ENCODE results near the gene GOLGA6C.
A peak's percentile ranks its signal among the peaks of the same experiment; 100 is the strongest.
"Not testable (repeated sequence)": the region's sequence is repeated elsewhere in the genome, so short reads cannot be mapped to it uniquely, and the experiment has no call there.

The GOLGA6C gene

DNA sequence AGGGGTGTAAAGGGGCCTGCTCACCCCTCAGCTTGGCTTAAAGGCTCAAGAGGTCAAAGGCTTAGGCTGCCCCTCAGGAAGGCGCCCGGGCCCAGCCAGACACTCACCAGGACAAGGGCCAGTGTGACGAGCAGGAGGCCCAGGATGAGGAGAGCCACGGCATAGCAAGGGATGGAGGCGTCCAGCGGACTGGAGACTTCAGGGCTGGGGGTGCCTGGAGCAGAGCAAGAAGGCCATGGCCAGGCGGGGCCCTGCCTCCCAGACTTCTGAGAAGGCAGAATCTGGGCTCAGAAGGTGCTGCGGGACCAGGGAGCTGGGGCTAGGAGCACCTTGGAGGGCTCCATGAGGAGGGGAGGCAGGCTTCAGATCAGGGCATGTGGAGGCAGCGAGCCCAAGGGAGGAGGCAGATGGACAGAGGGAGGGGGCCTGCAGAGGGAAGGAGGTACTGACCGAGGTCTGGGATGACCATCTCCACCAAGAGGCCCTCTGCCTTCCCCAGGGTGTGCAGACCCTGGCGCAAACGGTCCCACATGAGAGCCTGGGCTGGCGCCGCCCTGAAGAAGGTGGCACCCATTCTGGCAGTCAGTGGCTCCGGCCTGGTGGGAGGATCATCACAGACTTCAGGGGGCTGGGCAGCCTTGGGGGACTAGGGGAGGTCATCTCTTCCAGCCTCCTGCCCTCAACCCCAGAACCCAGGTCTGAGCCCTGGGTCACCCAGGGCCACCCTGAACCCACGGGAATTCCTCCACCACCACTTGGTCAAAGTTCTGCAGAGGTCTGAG lies 32.0 kb upstream of the GOLGA6C start:
- TF ChIP-seq, protein P1, sequence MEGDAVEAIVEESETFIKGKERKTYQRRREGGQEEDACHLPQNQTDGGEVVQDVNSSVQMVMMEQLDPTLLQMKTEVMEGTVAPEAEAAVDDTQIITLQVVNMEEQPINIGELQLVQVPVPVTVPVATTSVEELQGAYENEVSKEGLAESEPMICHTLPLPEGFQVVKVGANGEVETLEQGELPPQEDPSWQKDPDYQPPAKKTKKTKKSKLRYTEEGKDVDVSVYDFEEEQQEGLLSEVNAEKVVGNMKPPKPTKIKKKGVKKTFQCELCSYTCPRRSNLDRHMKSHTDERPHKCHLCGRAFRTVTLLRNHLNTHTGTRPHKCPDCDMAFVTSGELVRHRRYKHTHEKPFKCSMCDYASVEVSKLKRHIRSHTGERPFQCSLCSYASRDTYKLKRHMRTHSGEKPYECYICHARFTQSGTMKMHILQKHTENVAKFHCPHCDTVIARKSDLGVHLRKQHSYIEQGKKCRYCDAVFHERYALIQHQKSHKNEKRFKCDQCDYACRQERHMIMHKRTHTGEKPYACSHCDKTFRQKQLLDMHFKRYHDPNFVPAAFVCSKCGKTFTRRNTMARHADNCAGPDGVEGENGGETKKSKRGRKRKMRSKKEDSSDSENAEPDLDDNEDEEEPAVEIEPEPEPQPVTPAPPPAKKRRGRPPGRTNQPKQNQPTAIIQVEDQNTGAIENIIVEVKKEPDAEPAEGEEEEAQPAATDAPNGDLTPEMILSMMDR (IDR thresholded peaks at IDR 0.05; ENCODE audit: extremely low read depth, missing control alignments): no peak
- no peak for DNase-seq (ENCODE audit: low spot score)

DNA sequence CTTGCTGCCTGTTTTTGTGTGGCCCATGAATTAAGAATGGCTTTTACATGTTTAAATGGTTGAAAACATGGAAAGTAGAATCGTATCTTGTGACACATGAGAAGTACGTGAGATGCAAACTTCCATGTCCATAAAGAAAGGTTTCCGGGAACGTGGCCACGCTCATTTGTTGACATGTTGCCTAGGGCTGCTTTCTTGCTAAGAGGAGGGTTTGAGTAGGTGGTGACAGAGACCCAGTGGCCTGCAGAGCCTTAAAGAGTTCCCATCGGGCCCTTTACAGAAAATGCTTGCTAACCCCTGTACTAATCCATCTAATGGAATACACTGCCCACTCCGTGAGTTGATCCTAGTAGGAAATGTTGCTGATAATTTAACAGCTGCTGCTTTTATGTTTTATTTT lies 31.0 kb upstream of the GOLGA6C start:
- not testable (repeated sequence) for DNase-seq (ENCODE audit: low spot score)

DNA sequence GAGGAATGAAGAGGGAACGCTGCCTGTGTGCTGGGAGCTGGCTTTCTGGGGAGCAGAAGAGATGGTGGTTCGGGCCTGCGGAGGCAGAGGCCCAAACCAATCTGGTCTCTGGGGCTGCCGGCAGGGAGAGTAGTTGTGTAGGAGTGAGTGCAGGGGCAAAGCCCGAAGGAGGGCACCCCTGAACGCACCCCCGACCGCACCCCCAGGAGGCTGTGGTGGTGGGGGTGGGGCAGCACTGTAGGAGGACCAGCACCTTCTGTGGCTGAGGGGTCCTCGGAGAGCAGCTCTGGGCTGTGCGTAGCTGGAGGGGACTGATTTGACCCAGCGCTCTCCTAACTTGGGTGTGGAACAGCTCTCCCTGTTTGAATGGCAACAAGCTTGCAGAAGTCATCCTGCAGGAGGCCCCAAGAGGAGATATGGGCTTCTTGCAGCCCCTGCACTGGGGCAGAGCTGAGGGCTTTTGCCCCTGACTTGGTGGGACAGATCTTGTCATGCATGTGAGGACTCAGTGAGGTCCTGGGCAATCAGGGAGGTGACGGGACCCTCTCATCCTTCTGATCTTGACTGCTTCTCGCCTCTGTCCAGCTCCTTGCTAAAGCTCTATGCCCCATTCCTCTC lies 30.4 kb upstream of the GOLGA6C start:
- TF ChIP-seq, protein P1 (IDR thresholded peaks at IDR 0.05; ENCODE audit: extremely low read depth, missing control alignments): no peak
- no peak for DNase-seq (ENCODE audit: low spot score)

DNA sequence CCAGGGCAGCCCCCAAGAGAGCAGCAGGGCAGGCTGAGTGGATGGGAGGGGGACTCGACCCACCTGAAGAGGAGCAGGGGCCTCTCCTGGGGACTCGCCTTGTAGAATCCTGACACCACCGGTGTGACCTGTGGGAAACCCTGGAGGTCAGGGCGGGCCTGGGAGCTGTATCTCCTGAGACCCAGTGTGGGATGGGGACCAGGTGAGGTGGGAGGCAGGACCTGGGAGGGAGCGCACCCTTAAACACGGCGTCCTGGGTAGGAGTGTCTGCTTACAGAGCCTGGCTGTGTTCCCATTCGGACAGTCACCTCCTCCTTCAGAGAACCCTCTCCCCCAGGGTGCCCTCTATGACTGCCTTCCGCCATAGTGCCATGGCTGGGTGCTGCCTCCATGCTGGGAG lies 29.3 kb upstream of the GOLGA6C start:
- DNase-seq (ENCODE audit: low spot score): peak; percentile 2
- TF ChIP-seq, protein P1 (IDR thresholded peaks at IDR 0.05; ENCODE audit: extremely low read depth, missing control alignments): no peak

DNA sequence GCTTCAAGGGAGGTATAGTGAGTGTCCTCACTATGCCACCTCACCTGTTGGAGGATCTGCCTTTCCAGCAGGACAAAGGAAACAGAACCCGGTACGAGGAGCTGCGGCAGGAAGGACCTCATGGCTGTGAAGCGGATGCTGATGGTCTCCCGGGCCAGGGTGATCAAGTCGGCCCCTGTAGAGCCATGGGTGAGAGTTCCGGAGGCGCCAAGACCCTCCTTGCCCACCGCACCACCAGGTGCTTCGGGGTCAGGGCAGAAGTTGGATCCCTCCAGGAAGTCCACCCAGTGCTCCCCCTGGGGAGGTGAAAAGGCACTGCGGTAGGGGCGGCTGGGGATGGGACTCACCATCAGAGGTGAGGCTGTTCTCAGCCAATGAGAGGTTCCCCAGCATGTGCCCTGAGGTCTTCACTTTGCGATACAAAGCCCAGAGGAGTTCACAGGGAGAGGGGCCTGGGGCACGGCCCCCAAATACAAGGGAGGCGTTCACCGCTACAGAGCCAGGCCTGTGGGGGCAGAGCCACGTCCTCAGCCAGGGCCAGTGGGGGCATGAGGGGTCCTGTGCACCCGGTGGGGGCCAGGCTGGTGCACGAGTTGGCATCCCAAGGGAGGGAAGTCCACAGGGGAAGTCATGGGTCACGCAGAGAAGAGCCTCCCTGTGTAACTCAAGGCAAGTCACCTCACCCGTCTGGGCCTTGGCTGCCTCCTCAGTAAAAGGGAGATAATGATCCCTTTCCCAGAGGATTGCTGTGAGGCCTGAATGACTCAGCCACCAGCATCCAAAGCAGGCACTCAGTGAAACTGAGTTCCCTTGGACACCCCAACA lies 28.7 kb upstream of the GOLGA6C start:
- TF ChIP-seq, protein P1 (IDR thresholded peaks at IDR 0.05; ENCODE audit: extremely low read depth, missing control alignments): no peak
- DNase-seq (ENCODE audit: low spot score): peak; percentile 0

DNA sequence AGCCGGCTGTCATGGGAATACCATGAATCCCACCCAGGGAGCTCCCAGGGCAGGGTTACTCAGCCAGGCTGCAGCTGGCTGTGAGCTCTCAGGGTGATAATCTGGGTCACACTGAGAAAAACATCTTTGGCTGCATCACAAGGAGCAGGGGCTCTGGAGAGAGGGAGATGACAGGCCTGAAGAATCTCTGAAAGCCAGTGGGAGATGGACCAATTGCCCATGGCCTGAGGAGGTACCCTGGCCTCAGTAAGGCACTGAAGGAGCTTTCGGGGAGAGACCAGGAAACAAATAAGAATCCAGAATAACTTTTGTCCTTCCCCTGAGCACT lies 28.2 kb upstream of the GOLGA6C start:
- TF ChIP-seq, protein P1 (IDR thresholded peaks at IDR 0.05; ENCODE audit: extremely low read depth, missing control alignments): no peak
- DNase-seq (ENCODE audit: low spot score): peak; percentile 5

DNA sequence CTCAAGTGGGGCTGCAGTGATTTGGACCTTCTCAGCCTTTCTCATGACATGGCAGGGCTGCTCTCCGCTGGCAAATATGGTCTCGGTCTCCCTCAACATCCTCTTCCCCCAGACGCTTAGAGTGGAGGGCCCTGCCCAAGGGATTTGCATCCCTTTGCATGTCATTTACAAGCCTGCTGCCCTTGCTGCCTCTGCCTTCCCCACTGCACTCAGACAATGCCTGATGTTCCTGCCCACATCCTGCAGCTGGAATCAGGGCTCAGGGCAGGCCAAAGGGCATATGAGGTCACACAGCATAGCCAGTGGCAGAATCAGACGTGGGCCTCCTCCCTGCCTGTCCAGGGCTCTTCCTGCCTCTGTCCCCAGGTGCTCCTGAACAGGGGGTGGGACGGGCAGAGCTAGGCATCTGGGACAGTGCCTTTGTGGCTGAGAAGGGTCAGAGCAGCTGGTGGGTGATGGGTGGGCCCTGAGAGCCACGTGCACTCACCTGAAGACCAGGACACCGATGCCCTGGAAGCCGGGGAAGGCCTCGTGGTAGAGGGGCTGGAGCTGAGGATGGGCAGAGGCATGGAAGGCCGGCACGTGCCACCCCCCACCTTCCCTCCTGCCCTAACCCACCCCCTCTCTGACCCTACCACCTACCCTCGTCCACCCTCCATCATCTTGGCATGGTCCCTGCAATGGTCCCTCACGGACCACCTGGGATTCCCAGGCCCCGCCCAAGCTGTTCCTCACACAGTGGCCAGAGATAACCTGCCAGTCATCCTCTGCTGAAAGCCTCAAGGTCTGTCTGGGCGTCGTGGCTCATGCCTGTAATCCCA lies 27.4 kb upstream of the GOLGA6C start:
- peak; percentile 10 for DNase-seq (ENCODE audit: low spot score)
- TF ChIP-seq, protein P1 (IDR thresholded peaks at IDR 0.05; ENCODE audit: extremely low read depth, missing control alignments): no peak

Measured in GM20000 (cell line).